GM19467 (cell line): Measurements from ENCODE around the gene IQSEC1.

ENCODE experiments used
- ATAC-seq: cut with Tn5 transposase; IDR thresholded peaks from one replicate; pipeline ENCODE4 v1.9.1; 2021; ENCODE audit warnings: mild to moderate bottlenecking, moderate library complexity; ENCODE audit not compliant: unreplicated experiment

The IQSEC1 gene

GRCh38 chr3:12959410-12959809, 113.8 kb downstream of the IQSEC1 start:
- no peak for ATAC-seq

- no peak for ATAC-seq
These were observed 115.1 kb downstream of the IQSEC1 start for GRCh38 chr3:12957824-12958792.

GRCh38 chr3:12957339-12957738, 115.9 kb downstream of the IQSEC1 start:
- ATAC-seq = no peak

GRCh38 chr3:12956316-12956660, 116.9 kb downstream of the IQSEC1 start:
- no peak for ATAC-seq

- no peak for ATAC-seq
These were observed 117.4 kb downstream of the IQSEC1 start for GRCh38 chr3:12955651-12956315.

- ATAC-seq = peak; percentile 44
These were observed 118.2 kb downstream of the IQSEC1 start for GRCh38 chr3:12954891-12955650.

GRCh38 chr3:12954180-12954579, 119.0 kb downstream of the IQSEC1 start:
- no peak for ATAC-seq

- ATAC-seq = no peak
These were observed 119.8 kb downstream of the IQSEC1 start for GRCh38 chr3:12953201-12953995.

GRCh38 chr3:12952343-12953200, 120.7 kb downstream of the IQSEC1 start:
- no peak for ATAC-seq

GRCh38 chr3:12948891-12949711, 124.1 kb downstream of the IQSEC1 start:
- ATAC-seq = peak; percentile 48

GRCh38 chr3:12948371-12948770, 124.9 kb downstream of the IQSEC1 start:
- no peak for ATAC-seq

- no peak for ATAC-seq
These were observed 125.5 kb downstream of the IQSEC1 start for GRCh38 chr3:12947504-12948369.

- ATAC-seq = no peak
These were observed 126.4 kb downstream of the IQSEC1 start for GRCh38 chr3:12946649-12947316.

GRCh38 chr3:12946251-12946648, 127.0 kb downstream of the IQSEC1 start:
- no peak for ATAC-seq

- no peak for ATAC-seq
These were observed 128.4 kb downstream of the IQSEC1 start for GRCh38 chr3:12944849-12945248.

- ATAC-seq = no peak
These were observed 128.8 kb downstream of the IQSEC1 start for GRCh38 chr3:12944413-12944812.
